ENCODE results near the gene PPP1R12C.

PPP1R12C gene

DNA sequence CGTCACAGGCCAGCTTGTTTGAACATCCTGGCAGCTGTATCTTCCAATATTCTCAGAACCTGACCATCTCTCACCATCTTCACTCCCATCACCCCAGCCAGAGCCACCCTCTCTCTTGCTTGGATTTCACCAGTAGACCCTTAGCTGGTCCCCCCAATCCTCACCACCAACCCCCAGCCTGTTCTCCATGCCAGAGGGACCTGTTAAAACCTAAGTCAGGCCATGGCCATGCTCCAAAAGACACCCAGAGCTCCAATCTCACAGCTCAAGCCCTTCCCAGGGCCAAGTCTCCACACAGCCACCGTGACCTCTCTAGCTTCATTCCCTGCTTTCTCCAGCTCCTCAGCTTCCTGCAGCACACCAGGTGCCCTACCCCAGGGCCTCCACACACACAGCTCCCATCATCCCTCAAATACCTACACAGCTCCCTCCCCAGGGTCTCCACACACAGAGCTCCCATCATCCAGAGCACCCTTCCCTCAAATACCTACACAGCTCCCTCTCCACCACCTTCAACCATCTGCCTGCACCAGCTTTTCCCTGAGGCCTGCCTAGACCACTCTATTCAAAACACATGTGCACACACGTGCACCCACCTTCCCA lies 28.0 kb downstream of the PPP1R12C start:
- DNase-seq (ENCODE audit: low spot score): no peak

DNA sequence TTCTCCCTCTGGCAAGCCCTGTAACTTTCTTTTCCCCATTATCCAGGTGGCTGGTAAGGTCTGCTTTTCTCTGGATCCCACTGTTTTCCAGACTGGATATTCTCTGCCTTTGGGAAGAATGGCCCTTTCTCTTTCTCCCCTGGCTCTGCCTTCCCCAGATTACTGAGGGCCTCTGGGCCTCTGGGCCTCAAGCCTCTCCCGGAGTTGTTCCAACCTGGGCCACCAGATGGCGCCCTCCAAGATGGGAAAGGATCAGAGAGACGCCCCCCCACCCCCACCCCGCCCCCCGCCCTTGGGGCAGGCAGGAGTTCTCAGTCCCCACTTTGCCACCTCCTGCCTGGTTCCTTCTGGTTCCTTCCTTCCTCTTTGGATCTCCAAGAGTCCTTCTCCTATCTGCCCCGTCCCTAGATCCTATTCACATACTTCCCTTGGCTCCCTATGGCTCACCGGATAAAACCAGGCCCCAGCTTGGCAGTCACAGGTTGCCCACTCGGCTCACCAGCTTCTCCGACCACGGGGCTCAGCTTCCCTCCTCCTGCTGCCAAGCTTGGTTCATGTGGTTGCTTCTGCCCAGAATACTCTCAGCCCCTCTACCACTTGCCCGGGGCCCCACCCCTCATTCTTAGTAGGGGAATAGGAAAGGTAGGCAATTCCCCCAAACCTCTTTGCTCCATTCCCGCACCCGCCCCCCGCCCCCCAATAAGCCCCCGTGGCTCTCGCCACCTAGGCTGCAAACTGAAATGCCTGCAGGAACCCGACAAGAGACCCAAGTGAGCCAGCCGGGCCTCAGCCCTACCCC lies 28.7 kb downstream of the PPP1R12C start:
- peak; percentile 74 for DNase-seq (ENCODE audit: low spot score)

DNA sequence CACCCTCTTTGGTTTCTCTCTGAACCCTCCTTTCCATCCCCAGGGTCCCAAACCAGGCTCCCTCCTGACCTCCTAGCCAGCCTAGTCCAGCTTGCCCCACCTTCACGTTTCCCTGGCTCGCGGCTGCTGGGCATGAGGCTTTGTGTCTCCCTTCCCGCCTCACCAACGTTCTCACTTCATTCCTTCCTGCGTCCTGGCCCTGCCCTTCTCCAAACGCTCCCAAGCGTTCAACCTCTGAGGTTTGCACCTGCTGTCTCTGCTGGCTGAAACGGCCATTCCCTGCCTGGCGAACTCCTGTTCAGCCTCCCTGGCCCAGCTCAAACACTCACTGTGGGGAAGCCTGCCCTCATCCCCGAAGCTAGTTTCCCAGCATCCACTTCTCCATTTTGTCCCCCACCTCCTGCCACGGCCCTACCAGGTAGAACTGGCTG lies 29.4 kb downstream of the PPP1R12C start:
- DNase-seq (ENCODE audit: low spot score): no peak

DNA sequence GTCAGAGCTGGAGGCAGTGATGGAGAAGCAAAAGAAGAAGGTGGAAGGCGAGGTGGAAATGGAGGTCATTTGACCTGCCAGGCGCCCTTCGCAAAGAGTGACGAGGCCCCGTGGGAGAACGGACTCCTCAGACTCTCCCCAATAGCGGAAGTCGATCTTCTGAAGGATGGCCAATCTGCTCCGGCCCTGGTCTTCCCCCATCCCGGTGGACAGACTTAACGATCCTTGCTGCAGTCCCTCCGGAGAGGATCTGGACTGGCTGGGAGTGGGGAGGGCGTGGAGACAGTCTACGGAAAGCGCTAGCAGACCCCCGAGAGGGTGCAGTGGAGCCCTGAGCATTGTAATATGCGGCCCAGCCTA lies 29.9 kb downstream of the PPP1R12C start:
- DNase-seq (ENCODE audit: low spot score): no peak

DNA sequence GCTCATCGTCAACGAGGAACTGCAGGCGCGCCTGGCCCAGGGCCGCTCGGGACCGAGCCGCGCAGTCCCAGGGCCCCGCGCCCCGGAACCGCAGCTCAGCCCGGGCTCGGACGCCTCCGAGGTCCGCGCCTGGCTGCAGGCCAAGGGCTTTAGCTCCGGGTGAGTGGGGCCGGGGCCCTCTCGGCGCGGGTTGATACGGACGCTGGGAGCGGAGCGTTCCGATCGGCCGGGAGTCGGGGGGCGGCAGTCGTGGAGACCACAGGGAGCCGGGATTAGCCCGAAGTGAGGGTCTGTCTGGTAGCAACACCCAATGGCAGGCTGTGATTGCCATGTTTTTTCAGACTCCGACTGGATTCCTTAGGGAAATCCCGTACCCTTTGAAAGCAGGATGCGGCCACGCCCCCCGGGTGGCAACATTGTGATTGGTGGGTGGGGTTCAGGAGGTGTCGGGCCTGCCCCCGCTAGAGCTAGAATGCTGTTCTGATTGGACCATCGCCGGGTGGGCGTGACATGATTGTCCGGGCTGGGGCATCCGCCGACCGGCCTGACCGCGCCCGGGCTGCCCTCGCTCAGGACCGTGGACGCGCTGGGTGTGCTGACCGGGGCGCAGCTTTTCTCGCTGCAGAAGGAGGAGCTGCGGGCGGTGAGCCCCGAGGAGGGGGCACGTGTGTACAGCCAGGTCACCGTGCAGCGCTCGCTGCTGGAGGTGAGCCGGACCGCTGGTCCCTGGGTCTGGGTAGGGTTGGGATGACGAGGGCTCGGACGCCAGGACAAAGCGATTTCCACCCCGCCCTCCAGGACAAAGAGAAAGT lies 30.5 kb downstream of the PPP1R12C start:
- peak; percentile 47 for DNase-seq (ENCODE audit: low spot score)

DNA sequence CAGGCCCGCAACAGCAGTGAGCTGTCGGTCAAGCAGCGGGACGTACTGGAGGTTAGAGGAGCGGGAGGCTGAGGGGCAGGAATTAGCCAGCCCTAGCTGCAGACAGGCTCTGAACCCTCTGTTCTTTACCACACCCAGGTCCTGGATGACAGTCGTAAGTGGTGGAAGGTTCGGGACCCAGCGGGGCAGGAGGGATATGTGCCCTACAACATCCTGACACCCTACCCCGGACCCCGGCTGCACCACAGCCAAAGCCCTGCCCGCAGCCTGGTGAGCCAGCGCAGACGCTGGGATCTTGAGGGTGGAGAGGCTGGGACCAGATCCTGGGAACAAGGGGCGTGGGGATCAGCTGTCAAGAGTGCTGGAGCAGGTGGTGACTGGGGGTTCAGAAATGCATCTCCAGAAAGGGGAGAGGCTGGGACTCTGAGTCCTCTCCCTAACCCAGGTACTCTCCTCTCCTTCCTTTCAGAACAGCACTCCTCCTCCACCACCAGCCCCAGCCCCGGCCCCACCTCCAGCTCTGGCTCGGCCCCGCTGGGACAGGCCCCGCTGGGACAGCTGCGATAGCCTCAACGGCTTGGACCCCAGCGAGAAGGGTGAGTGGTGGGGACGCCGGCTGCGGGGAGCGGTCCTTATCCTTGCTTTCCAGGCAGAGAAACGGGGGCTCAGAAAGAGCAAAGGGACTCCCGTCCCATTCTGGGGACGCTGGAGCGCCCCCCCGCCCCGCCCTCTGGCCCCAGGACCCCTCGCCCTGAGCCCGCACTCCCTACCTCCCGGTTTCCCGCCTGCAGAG lies 31.3 kb downstream of the PPP1R12C start:
- DNase-seq (ENCODE audit: low spot score): no peak

DNA sequence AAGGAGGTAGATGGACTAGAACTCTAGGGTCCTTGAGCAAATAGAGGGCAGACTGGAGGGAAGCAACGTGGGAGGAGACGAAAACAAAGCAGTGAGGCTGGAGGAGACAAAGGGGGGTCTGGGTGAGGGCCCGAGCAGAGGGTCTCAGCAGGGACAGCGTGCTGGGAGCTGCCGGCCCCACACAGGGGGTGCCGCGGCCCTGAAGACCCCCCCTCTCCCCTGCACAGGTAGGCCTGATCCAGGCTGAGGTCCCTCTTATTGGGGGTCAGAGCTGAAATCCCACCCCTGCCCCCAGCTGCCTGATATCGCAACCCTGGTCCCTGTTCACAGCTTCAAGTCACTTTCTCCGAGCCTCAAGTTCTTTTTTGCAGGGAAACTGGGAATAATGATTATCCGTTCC lies 33.0 kb downstream of the PPP1R12C start:
- DNase-seq (ENCODE audit: low spot score): no peak

DNA sequence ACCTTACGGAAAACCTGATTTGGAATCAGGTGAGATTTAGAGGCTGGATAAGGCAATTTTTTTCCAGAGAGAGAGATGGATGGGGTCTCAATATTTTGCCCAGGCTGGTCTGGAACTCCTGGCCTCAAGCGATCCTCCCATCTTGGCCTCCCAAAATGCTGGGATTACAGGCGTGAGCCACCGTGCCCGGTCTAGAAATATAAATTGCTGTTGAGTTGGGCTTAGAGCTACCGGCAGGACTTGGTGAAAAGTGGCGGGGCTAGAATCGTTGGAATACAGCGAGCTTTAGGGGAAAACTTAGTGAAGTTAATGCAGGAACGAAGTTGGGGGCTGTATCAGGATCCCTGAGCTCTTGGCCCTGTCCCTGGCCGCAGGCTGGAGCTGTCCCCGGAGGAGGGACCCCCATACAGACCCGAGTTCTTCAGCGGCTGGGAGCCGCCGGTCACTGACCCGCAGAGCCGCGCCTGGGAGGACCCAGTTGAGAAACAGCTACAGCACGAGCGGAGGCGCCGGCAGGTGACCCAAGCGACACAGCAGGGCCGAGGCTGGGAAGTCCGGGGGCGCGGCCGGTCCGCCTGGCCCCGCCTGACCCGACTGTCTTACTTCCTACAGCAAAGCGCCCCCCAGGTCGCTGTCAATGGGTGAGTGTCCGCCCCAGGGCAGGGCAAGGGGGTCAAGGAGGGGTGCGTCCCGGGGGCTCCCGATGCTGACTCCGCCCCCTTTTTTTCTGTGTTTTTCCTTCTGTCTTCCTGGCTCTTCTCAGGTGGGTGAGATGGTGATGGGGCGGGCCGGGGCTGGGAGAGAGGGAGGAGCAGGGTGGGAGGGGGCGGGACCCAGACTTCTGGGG lies 34.2 kb downstream of the PPP1R12C start:
- no peak for DNase-seq (ENCODE audit: low spot score)

DNA sequence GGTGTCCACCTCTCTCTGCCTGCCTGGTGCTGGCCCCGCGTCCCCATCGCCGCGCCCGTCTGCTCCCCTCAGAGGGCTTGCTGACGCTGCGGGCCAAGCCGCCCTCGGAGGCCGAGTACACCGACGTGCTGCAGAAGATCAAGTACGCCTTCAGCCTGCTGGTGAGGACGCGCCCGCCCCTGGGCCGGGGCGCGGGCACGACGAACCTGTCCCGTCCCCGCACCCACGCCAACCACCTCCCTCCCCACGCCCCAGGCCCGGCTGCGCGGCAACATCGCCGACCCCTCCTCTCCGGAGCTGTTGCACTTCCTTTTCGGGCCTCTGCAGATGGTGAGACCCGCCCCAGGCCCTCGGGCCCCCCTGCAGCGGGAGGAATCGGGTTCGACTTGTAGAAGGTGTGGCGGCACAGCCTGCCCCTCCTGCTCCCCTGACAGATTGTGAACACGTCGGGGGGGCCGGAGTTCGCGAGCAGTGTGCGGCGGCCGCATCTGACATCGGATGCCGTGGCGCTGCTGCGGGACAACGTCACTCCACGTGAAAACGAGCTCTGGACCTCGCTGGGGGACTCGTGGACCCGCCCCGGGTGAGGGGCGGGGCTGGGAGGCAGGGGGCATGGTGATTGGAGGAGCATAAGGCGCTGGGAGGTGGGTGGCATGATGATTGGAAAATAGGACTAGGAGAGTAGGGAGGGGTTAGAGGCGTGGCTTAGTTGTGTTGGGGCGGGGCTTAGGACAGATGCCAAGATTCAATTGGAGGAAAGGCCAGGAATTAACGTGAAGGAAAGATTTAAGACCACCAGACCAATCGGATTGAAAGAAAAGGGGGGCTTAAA lies 35.2 kb downstream of the PPP1R12C start:
- peak; percentile 31 for DNase-seq (ENCODE audit: low spot score)

DNA sequence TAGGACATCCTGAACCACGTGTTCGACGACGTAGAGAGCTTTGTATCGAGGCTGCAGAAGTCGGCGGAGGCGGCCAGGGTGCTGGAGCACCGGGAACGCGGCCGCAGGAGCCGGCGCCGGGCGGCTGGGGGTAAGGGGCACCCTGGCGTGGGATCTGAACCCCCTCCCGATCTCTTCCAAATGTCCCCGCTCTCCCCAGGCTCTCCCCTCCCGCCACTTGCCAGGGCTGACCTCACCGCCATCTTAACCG lies 35.7 kb downstream of the PPP1R12C start:
- DNase-seq (ENCODE audit: low spot score): no peak

DNA sequence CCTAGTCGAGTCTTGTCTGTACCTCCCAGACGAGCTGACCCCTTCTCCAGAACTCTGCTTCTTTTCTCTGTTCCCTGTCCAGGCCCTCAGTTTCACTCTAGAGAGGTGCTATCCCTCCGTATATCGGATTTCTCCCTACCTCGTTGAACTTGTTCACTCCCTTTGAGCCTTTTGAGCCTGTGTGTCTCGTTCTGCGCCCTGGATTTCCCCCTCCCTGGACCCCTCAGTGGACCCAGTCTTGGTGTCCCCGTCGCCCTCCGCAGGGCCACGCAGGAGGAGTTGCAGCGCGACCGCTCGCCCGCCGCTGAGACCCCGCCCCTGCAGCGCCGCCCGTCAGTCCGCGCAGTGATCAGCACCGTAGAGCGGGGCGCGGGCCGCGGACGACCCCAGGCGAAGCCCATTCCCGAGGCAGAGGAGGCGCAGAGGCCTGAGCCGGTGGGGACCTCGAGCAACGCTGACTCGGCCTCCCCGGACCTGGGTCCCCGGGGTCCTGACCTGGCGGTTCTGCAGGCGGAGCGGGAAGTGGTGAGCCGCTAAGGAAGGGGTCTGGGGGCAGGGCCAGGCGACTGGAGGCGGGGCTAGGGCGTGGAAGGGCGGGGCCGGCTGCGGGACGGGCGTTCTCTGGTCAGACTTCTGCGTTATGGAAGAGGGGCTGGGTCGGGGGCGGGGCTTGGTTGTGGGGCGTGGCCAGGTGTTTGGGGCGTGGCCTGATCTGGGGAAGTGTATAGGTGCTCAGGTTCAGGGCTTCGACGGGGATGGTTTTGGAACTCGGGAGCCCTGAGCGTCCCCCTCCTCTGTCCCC lies 36.3 kb downstream of the PPP1R12C start:
- peak; percentile 89 for DNase-seq (ENCODE audit: low spot score)

DNA sequence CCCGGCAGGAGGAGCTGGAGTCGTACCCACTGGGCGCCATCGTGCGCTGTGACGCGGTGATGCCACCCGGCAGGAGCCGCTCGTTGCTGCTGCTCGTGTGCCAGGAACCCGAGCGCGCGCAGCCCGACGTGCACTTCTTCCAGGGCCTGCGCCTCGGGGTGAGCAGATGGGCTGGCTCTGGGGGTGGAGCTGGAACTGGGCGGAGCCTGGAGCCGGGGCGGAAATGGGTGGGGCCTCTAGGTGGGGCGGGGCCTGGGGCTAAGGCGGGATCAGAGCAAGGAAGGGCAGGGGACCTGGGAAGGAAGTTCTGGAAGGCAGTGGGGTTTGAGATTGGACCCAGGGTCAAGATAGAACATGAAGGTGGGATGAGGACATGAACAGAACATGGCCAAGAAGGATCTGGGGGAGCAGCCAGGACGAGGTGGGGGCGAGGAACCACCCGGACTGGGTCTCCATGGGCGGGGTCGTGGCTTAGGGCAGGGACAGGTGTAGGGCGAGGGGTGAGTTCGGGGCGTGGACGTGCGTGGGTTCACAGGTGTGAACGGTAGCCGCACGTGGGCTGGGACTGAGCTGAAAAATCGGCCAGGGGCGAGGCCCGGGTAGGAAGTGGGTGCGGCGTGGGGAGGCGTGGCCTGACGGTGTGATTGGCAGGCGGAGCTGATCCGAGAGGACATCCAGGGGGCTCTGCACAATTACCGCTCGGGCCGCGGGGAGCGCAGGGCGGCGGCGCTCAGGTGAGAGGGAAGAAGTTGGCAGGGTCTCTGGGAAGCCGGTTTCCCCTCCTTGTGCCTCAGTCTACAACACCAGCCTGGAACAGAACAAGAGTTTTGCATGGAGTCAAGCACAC lies 37.1 kb downstream of the PPP1R12C start:
- peak; percentile 42 for DNase-seq (ENCODE audit: low spot score)

DNA sequence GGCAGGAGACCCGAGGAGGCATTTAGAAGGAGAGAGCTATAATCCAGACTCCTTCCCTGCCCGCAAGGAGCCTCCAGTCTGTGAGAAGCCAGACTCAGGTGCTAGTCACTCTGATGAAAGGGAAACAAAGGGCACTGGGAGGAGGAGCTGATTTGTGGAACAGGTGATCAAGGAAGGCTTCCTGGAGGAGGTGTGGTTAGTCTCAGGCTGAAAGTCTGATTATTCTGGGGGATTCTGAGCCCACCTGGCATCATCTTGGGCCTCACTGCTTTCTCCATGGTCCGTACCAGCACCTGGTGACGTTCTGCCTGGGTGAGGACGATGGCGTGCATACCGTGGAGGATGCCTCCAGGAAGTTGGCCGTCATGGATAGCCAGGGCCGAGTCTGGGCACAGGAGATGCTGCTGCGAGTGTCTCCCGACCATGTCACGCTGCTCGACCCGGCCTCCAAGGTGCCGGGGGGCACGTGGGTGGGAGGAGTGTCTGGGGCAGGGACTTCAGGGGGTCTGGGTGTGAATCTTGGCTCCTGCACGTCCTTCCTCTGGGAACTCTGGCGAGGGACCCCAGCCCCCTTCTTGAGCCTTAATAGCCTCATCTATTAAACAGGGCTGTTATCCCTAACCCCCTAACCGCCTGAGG lies 37.9 kb downstream of the PPP1R12C start:
- no peak for DNase-seq (ENCODE audit: low spot score)

DNA sequence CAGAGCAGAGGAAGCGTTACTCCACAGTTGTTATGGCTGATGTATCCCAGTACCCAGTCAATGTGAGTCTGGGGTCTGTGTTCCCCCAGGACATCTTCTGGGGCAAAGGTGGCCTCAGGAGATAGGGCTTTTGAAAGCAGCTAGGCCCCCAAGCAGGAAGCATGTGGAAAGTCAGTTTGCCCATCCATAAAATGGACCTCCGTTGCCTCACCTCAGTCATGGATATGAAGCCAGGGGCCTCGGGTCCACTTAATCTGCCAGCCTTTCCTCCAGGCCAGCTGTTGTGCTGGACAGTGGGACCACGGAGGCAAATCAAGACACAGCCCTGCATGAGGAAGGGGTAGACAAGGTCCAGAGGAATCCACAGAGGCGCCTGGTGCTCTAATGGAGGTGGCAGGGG lies 38.4 kb downstream of the PPP1R12C start:
- no peak for DNase-seq (ENCODE audit: low spot score)

DNA sequence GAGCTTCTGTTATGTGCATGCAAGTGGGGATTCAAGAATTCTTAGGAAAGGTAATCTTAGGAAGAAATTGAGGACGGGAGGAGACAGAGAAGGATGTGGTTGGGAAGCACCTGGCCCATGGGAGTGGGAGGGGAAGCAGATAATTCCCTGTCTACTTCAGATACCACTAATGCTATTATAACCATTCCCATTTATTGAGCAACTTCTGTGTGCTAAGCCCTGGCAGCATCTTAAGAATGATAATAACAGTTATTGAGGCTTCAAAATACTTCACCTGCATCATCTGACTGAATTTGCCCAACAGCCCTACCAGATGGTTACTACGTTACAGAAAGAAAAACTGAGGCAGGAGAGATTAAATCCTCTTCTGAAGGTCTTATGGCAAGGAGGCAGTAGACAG lies 40.3 kb downstream of the PPP1R12C start:
- no peak for DNase-seq (ENCODE audit: low spot score)

DNA sequence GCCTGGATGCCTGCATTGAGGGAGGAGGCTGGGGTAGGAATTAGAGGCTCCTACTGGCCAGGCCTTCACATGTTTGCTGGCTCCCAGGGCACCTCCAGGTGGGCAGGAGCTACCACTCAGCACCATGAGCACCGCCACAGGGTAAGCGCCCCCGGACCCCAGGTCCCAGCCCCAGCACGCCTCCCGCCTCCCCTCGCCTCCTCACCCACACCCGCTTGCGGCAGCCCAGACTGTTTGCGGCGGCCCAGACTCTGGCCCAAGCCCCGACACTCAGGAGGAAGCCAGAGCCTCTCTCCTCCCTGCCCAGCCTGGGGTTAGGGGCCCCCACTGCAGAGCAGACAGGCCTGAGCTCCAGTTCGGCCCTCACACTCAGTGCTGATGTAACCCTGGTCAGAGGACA lies 41.1 kb downstream of the PPP1R12C start:
- no peak for DNase-seq (ENCODE audit: low spot score)

DNA sequence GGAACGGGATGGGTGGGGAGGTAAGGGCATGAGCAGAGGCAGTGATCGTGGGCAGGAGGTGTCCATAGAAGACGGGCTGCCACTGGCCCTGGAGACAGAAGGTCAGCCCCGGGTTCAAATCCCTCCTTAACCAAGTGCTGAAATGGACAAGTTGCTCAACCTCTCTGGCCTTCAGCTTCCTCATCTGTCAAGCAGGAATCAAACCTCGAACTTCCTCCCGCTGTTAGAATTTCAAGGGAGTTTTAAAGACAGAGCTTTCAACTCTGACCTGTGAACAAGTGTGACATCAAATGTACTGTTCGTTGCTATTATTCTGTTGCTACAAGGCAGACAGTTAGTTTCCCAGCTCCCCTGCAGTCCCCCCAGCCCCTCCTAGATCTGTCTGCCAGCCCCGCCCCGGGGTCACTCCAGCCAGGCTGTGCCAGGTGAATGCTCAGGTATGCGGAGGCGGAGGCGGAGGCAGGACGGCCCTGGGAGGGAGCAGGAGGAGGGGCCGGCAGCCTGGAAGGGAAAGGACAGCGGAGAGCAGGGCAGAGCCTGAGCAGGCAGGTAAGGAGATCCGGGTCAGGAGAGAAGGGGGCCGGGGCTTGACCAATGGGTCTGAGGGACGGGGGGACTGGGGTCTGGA lies 42.0 kb downstream of the PPP1R12C start, which contains the start of gene EPS8L1:
Gene EPS8L1 (plus strand): TSS at position 499 of the 628 bp plus-strand sequence. CDS start 576 bp downstream, outside the sequence.
- DNase-seq (ENCODE audit: low spot score): no peak

DNA sequence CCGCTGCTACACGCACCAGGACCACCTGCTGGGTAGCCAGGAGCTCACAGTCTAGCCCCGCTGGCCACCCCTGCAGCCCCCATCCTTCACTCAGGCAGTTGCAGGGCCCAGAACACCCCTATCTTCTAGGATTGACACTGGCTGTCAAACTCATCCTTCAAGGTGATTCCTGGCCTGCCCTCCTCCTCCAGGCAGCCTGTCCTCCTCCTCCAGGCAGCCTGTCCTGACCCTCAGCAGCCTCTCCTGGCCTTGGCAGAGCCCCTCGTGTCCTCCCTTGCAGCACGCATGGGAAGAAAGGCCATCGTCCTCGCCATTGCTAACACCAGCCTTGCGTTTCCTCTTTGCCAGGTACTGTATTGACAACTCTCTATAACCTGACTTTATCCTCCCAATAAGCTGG lies 45.5 kb downstream of the PPP1R12C start:
- no peak for DNase-seq (ENCODE audit: low spot score)
